Measurements from ENCODE around the gene CDH4.

The CDH4 gene

DNA sequence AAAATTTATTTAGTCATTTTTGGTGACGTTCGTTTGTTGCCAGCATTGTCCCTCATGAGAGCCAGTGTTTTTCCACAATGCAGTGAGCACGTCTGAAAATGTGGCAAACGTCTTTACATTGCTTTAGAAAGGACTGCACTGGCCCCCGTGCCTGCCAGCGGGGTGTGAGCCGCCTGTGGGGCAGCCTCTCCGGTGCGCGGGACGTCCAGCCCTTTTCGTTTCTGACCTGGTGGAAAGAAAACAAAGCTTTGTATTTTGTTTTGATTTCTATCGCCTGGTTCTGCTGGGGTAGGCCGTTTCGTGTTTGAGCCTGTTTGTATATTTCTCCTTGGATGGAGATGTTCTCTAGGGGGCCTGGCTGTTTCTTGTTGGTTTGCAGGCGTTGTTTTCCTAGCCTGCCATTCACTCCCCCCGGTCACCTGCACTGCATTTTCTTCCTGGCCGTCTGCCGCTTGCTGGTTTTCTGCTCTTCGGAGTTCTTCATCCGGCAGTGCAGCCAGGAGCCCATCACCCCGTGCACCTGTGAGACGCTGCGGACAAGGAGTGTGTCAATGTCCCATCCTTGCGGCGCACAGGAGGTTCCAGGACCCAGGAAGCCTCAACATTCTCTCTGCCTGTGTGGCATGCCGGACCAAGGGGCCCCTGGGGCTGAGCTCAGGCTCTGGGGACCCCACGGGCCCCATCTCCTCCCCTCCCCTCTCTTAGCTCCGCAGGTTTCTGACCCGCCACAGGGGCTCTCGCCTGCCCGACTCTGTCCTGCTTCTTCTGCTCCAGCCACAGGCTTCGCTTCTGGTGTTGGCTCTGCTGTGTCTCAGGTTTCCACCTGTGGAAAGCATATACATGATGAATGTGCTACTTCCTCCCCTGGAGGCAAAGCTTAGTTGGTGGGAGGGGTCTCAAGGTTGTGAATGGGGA is 100.5 kb downstream of the CDH4 start:
- H3K27ac ChIP-seq: no peak overlapping the region
- TF ChIP-seq ZFX (IDR thresholded peaks at IDR 0.05; ENCODE audit: borderline replicate concordance) (no peak), CTCF (IDR thresholded peaks at IDR 0.05) (no peak)

GRCh38 chr20:61353261-61354000 is 101.4 kb downstream of the CDH4 start:
- H3K27ac ChIP-seq: no peak overlapping the region
- TF ChIP-seq ZFX (IDR thresholded peaks at IDR 0.05; ENCODE audit: borderline replicate concordance) (no peak), CTCF (IDR thresholded peaks at IDR 0.05) (no peak)

DNA sequence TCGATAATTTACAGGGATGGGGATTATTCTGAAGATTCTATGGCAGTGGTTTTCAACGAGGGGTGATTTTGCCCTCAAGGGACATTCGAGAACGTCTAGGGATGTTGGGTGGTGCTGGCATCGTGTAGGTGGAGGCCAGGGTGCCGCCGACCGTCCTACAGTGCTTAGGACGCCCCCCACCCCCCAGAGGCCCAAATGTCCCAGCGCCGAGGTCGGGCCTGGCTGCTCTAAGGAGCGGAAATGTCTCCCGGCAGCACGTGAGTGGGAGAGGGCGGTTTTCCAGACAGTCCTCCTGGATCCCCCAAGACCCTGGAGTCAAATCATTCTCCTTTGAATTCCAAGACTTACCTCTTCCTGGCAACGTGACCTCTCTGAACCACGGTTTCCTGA is 101.9 kb downstream of the CDH4 start:
- no peak overlapping the region for H3K27ac ChIP-seq
- no peak for TF ChIP-seq CTCF (IDR thresholded peaks at IDR 0.05)
- TF ChIP-seq ZFX (IDR thresholded peaks at IDR 0.05; ENCODE audit: borderline replicate concordance): no peak

DNA sequence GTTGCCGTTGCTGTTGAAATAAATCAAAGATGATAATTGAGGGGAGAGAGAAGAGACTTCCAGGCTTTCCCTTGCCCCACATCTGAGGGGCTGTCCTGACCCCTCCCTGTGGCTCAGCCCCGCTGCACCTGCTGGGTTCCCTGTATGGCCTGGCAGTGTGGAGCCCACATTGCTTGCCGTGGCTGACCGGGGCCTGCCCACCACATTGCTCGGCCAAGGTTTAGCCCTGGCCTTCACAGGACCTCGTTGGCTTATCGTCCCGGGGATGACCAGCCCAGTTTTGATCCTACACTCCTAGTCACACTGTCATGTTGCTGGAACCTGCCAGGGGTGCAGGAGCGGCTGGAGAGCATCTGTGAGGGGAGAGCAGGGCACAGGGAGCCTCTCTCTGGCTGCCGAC is 102.4 kb downstream of the CDH4 start:
- H3K27ac ChIP-seq: no peak overlapping the region
- TF ChIP-seq CTCF (IDR thresholded peaks at IDR 0.05) (no peak), ZFX (IDR thresholded peaks at IDR 0.05; ENCODE audit: borderline replicate concordance) (no peak)

GRCh38 chr20:61354901-61355495 is 102.9 kb downstream of the CDH4 start:
- TF ChIP-seq CTCF (IDR thresholded peaks at IDR 0.05) (no peak), ZFX (IDR thresholded peaks at IDR 0.05; ENCODE audit: borderline replicate concordance) (no peak)
- no peak overlapping the region for H3K27ac ChIP-seq

DNA sequence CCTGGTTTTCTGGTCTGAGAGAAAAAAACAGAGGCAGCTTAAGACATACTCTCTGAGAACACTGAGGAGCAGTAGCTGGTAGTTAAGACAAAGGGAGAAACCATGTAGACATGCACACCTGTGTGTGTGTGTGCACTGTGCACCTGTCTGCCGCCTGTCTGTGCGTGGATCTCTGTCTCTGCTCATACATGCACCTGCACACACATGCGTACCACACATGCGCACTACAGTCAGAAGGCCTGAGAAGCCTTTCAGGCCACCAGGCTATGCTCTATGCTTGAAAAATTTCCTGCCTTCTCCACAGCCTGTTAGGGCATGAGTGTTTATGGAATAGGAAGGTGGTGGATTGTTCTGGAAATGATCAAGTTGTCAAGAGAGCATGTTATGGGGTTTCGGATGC is 103.5 kb downstream of the CDH4 start:
- TF ChIP-seq CTCF (IDR thresholded peaks at IDR 0.05): no peak
- no peak for TF ChIP-seq ZFX (IDR thresholded peaks at IDR 0.05; ENCODE audit: borderline replicate concordance)
- no peak overlapping the region for H3K27ac ChIP-seq
